GM21526 (cell line): ENCODE data around the gene SBDS.

Experiments
- ATAC-seq: cut with Tn5 transposase; IDR thresholded peaks from one replicate; pipeline ENCODE4 v1.9.1; 2021; ENCODE audit warnings: moderate library complexity; ENCODE audit not compliant: unreplicated experiment, low FRiP score

Gene SBDS

DNA sequence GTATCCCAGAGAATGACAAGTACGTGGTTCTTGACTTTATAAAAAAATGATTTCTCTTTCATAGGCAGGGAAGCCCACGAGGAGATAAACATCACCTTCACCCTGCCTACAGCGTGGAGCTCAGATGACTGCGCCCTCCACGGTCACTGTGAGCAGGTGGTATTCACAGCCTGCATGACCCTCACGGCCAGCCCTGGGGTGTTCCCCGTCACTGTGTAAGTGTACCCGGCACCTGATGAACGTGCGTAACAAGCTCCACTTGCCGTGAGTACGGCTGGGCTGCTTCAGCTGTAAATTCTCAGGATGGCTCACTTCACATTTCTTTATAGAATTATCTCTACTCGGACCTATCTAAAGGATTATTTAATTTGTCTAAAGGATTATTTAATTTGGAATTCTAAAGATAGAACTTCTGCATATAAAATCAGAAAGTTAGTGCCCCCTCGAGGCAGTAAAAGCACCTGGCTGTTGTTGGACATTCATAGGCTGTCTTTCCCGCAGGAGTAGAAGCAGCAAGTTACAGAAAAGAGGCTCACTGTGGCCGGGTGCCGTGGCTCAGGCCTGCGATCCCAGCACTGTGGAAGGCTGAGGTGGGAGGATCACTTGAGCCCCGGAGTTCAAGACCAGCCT lies 46.8 kb downstream of the SBDS start:
- no peak for ATAC-seq

GRCh38 chr7:66946545-66946944 lies 48.8 kb downstream of the SBDS start:
- ATAC-seq = no peak

DNA sequence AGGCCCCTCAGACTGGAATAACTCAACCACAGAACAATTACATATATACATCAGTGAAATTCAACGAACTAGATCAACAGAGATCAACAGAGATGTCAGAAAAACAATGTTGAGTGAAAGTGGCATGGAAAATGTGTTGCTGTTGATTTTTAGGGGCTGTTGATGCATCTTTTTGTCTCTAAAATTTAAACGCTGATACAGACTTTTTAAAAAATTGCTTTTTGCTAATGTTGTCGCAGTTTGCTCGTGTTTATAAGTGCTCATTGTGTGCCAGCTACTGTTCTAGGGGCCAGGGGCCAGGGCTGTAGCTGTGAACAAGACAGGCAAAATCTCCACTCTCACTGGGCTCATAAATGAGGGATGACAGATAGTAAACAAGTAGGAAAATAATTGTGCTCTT lies 56.1 kb downstream of the SBDS start:
- ATAC-seq = no peak

- ATAC-seq = no peak
Observed at GRCh38 chr7:66937940-66938339, 57.4 kb downstream of the SBDS start.
